ENCODE data around the gene GNB1L.

Gene GNB1L

DNA sequence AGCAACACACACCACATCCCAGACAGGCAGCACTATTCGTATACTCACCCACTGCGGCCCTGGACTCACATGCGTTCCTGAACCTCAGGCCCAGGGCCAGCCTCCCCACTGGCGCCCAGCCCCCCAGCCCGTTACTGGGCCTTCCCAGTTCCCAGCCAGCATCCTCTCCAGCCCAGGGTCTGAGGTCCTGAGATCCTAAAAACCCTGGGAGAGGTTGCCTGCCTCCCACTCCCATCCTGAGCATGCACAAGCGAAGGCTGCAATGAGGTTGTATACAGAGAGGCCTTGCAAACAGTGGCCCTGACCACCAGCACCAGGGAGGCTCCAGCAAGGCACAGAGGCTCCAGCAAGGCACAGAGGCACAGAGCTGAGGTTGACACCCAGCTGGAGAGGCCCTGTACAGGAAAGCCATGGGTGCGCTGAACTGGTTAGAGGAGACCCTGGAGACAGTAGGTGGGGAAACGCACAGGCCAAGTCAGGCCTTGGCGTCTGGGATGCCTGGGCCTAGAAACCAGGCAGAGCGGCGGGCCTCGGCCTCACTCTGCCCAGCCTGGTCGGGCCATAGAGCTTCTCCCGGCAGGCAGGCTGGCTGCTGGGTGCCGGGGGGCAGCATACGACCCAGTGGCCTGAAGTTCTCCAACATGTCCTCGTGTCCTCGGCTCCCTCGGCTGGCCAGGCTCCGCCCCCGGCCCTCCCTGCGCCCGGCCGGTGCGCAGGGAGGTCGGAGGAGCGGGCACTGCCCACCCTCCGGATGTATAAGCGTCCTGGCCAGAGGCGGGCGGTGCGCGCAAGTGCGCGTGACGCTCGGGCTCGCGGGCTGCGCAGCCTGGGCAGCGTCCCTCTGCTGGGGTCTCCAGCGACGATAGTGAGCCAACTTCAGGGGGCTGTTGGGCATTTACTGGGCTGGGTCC lies 96.4 kb downstream of the GNB1L start:
- no peak for DNase-seq

- no peak for DNase-seq
Measured at GRCh38 chr22:19757140-19757984, 97.3 kb downstream of the GNB1L start.

- peak; percentile 51 to 56 for DNase-seq
Measured at GRCh38 chr22:19756288-19757128, 98.2 kb downstream of the GNB1L start.

- DNase-seq = no peak
Measured at GRCh38 chr22:19755722-19756287, 98.9 kb downstream of the GNB1L start.

GRCh38 chr22:19755145-19755710 lies 99.4 kb downstream of the GNB1L start:
- DNase-seq = no peak

DNA sequence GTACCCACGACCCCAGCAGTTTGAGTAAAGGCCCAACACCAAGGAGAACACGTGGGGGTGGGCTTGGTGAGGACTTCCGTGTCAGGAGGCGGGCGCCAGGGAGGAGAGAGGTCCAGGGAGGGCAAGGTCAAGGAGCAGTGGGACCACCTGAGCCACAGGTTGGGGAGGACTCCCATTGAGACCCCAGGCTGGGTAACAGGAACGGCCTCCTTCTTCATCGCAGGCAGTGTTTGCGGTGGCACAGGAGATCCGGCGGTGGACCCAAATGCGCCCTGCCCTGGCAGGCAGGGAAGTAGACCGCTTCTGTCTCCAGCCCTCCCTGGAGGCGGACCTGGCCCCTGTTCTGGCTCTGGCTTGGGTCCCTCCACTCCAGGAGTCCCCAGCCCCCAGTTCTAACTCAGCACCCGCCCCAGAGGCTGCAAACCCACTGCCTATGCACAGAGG lies 100.0 kb downstream of the GNB1L start:
- no peak for DNase-seq

DNA sequence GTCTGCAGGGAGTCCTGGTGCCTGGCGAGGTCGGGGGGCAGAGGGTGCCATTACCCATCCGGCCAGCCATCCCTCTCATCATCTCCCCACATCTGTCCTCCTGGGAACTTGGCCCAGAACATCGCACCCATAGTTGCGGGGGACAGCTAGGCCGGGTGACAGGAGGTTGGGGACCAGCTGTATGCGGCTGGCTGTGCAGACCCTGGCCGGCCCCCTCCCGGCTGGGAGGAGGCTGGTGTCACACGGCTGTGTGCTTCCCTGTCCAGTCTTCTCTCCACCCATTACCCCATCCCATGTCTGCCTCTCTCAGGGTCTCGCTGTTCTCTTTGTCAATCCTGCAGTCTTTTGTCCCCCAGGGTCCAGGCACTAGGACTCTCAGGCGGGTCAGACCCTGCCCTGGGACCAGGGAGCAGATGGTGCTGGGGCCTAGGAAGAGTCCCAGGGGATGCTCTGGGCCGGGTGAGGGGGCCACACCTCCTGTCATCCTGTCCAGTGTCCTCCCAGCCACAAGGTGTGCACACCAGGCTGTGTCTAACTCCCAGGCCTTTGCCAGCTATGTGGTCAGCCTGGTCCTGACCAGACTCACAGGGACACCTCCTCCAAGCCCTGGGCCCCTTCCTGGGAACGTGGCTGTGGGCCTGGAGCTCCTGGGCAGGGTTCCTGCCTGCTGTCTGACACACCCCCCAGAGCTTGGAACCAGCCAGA lies 100.5 kb downstream of the GNB1L start:
- no peak for DNase-seq

GRCh38 chr22:19753090-19753842 lies 101.4 kb downstream of the GNB1L start:
- no peak for DNase-seq

GRCh38 chr22:19751497-19752245 lies 103.0 kb downstream of the GNB1L start:
- DNase-seq = no peak

GRCh38 chr22:19750507-19751490 lies 103.9 kb downstream of the GNB1L start:
- DNase-seq = no peak

- DNase-seq = no peak
Measured at GRCh38 chr22:19749876-19750275, 104.8 kb downstream of the GNB1L start.

DNA sequence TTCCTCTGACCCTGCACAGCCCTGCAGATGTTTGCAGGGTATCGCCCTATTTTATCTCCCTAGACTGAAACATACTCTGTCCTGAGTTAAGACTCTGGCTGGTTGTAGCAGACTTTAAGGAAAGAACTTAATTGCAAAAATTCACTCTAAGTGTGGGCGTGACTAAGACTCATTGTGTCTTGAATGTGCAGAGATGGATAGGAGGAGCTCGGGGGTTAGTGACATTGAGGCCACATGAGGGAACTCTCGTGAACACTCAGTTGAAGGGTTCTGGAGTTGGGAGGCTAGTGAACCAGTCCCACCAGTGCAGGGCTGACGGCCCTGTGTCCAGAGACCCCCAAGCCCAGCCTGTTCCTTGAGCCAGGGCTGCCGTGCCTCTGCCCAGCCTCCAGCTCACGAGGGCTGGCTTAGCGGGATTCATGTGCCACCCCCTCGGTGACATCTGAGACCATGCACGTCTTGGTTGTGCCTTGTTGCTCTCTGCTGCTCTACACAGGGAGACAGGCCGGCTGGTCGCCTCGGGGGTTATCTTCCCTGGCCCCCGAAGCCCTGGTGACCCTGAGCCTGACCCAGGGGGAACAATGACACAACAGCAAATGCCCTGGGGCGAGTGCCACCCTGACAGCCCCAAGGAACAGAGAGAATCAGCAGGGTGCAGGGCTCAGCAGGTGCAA lies 105.5 kb downstream of the GNB1L start:
- no peak for DNase-seq

DNA sequence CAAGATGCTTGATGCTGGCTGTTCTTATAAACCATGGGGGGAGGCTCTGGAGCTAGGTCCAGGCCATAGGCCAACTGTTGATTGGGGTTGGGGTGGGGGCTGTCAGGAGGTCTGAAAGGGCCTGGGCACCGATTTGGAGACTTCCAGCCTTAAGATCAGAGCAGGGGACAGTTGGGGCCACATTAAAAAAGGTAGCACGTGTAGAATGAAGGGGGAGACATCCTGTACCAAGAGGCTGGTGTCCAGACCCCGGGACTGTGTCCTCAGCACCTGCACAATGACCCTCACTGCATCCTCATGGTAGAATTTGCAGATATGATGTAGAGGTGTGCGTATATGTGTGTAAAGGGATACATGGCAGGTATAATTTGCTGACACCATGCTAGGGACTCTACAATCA lies 106.5 kb downstream of the GNB1L start:
- DNase-seq = no peak

DNA sequence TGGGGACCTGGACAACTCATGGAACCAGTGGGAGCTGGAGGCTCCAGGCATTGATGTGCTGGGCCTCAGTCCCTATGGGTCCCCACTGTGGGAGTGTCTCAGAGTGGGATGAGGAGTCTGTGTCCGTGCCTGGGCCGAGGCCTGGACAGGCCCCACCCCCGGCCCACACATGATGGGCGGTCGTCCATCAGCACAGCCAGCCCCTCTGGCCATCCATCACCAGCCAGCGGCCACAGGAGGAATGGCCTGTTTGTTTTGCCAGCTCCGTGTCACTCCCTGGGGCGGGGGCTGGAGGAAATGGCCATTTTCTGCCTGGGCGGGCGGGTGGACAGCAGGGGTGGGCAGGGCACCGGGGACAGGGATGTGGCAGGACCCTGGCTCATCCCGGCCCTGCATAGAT lies 107.1 kb downstream of the GNB1L start:
- DNase-seq = no peak

GRCh38 chr22:19746726-19747125 lies 107.9 kb downstream of the GNB1L start:
- no peak for DNase-seq

DNA sequence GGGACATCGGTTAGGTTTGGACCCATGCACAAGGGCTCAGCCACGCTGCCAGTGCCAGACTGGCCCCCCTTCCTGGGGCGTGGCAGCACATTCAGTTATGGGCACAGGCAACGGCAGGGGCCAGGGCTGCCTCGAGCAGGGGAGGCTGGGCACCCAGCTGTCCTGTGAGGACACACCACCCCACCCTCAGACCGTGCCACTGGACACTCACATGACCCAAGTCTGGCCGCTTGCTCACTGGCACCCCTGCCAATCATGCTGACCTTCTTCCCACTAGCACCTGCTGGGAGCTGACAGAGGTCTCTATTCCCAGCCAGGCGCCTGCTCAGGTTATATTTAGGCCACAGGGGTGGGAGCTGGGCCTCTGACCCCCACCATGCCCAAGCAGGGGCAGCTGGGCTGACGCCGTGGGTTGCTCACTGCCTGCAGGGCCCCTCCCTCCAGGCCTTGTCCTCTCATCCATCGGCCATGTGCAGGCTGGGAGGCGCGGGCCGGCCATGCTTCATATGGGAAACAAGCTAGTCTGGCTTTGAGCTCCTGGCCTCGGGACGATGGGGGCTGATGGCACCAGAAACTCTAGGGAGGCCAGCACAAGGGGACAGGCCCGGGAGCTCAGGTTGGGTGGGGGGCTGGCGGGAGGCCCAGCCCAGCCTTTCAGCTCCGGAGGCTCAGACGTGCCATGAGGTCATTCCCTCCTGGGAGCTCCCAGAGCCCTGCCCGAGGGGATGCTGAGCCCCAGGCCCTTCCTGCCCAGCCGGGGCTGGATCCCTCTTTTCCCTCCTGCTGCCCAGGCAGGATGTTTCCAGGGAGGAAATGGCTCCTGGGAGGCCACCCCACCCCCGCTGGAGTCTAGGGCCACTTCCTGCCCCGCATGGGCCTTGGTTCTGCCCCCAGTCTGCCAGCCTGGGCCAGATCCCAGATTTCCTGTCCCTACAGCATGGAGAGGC lies 109.2 kb downstream of the GNB1L start:
- DNase-seq = no peak
